ENCODE measurements around the gene PARP15.

Gene PARP15

DNA sequence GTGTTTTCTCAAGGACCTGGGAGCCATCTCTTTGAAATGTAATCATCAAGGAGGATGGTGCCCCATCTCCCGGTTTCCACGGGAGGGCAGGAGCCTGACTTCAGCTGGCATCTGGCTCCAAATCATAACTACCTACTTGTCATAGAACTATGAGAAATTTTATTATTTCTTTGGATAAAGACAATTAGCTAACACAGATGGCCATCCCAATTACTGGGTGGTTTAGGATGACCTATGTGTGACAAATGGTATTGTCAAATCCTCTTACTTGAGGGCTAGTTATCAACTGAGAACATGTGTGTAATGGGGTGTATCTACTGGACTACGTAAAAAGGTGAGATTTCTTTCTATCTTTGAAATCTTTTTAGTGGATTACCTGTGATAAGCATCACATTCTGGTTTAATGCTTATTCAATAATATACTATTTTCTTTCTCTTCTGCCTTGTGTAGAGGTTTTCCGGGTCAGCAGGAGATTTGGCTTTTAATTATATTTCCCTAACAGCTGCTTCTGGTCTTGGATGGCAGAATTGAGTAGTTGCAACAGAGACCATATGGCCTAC lies 87.9 kb downstream of the PARP15 start:
- TF ChIP-seq, protein P1, sequence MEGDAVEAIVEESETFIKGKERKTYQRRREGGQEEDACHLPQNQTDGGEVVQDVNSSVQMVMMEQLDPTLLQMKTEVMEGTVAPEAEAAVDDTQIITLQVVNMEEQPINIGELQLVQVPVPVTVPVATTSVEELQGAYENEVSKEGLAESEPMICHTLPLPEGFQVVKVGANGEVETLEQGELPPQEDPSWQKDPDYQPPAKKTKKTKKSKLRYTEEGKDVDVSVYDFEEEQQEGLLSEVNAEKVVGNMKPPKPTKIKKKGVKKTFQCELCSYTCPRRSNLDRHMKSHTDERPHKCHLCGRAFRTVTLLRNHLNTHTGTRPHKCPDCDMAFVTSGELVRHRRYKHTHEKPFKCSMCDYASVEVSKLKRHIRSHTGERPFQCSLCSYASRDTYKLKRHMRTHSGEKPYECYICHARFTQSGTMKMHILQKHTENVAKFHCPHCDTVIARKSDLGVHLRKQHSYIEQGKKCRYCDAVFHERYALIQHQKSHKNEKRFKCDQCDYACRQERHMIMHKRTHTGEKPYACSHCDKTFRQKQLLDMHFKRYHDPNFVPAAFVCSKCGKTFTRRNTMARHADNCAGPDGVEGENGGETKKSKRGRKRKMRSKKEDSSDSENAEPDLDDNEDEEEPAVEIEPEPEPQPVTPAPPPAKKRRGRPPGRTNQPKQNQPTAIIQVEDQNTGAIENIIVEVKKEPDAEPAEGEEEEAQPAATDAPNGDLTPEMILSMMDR (IDR thresholded peaks at IDR 0.05; ENCODE audit: low read depth, low read length): no peak
- in situ Hi-C loops (cut with HindIII; ENCODE audit: low sequenced_read_pairs): no loop called here
- H3K4me3 ChIP-seq (ENCODE audit: low read depth, low read length): no peak overlapping the region
- DNase-seq (ENCODE audit: low read depth, low spot score): no peak

DNA sequence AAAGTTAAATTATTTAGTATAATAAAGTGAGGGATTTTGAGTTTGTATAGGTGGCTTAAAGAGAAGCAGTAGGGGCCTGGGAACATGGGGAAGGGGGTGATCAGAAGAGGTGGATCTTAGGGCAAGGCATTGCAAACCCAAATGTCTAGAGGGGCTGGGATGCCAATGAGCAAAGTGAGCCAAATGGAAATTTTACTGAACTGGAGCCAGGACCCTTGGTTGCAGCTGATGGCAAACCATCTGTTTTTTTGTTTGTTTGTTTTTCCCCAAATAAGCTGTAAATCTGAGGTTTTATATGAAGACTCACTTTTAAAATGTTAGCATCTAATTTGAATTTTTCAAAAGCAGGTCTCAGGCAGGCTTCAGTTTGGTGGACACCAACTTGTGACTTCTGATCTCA lies 88.4 kb downstream of the PARP15 start:
- in situ Hi-C loops (cut with HindIII; ENCODE audit: low sequenced_read_pairs): no loop called here
- no peak overlapping the region for H3K4me3 ChIP-seq (ENCODE audit: low read depth, low read length)
- TF ChIP-seq, protein P1 (IDR thresholded peaks at IDR 0.05; ENCODE audit: low read depth, low read length): no peak
- DNase-seq (ENCODE audit: low read depth, low spot score): no peak

DNA sequence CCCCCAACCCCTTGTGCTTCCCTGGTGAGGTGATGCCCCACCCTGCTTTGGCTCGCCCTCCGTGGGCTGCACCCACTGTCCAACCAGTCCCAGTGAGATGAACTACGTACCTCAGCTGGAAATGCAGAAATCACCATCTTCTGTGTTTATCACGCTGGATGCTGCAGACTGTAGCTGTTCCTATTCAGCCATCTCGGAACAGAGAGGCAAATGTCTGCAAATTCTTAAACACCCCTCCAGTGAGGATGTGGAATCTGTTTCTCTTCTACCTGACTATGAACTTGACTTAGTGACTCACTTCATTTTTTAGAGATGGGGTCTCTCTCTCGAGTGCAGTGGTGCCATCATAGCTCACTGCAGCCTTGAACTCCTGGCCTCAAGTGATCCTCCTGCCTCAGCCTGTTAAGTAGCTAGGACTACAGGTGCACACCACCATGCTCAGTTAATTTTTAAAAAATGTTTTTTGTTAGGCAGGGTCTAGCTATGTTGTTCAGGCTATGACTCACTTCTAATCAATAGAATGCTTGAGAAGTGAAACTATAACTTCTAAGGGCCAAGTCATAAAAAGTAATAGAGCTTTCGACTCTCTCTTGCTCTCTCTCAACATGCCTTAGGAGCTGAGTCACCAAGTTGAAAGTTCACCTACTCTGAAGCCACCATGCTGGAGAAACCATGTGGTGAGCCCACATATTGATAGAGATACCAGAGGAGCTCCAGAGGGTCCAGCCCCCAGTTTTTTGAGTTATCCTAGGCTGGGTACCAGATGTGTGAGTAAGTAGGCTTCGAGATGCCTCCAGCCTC lies 91.7 kb downstream of the PARP15 start:
- peak; percentile 73 for DNase-seq (ENCODE audit: low read depth, low spot score)
- in situ Hi-C loops (cut with HindIII; ENCODE audit: low sequenced_read_pairs): no loop called here
- TF ChIP-seq, protein P1 (IDR thresholded peaks at IDR 0.05; ENCODE audit: low read depth, low read length): no peak
- H3K4me3 ChIP-seq (ENCODE audit: low read depth, low read length): no peak overlapping the region

DNA sequence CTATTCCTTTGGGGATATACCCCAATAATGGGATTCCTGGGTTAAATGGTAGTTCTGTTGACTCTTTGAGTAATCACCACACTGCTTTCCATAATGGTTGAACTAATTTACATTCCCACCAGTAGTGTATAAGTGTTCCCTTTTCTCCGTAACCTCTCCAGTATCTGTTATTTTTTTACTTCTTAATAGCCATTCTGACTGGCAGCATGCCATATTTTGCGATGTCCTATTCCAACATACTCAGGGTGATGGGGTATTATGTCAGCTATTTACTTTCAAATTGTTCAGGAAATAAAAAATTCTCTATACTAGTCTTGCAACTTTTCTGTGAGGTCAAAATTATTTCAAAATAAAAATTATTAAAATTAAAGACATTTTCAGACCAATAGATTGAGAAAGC lies 94.1 kb downstream of the PARP15 start:
- DNase-seq (ENCODE audit: low read depth, low spot score): no peak
- TF ChIP-seq, protein P1 (IDR thresholded peaks at IDR 0.05; ENCODE audit: low read depth, low read length): no peak
- H3K4me3 ChIP-seq (ENCODE audit: low read depth, low read length): no peak overlapping the region
- in situ Hi-C loops (cut with HindIII; ENCODE audit: low sequenced_read_pairs): no loop called here

DNA sequence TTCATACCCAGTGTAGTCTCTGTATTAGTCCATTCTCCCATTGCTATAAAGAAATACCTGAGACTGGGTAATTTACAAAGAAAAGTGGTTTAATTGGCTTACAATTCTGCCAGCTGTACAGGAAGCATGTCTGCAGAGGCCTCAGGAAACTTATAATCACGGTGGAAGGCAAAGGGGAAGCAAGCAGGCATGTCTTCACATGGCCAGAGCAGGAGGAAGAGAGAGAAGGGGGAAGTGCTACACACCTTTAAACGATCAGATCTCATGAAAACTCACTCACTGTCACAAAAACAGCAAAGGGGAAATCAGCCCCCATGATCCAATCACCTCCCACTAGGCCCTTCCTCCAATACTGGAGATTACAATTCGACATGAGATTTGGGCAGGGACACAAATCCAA lies 96.9 kb downstream of the PARP15 start:
- in situ Hi-C loops (cut with HindIII; ENCODE audit: low sequenced_read_pairs): no loop called here
- no peak for DNase-seq (ENCODE audit: low read depth, low spot score)
- no peak overlapping the region for H3K4me3 ChIP-seq (ENCODE audit: low read depth, low read length)
- TF ChIP-seq, protein P1 (IDR thresholded peaks at IDR 0.05; ENCODE audit: low read depth, low read length): no peak

DNA sequence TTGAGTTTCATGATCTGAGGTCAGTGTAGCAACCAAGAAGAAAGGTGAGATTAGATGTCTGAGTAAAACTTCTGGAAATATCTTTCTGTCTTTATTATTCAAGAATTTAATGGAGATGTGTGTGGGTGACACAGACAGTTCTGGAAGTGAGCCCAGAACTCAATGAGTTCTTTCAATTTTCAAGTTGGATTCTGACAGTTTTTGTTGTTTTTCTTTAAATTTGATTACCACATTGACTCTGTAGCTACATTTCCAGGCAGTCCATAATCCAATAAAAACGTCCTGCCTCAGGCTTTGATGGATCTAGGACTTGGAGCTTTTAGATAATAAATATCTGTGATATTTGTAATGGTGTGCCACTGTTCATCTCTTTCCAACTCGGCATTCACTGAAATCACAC lies 99.3 kb downstream of the PARP15 start:
- in situ Hi-C loops (cut with HindIII; ENCODE audit: low sequenced_read_pairs): no loop called here
- no peak overlapping the region for H3K4me3 ChIP-seq (ENCODE audit: low read depth, low read length)
- TF ChIP-seq, protein P1 (IDR thresholded peaks at IDR 0.05; ENCODE audit: low read depth, low read length): no peak
- peak; percentile 46 for DNase-seq (ENCODE audit: low read depth, low spot score)
